ENCODE results near the gene CCNY. TPM values are rescaled to one million over a fixed set of nuclear protein-coding genes. Genes with fewer than 3 reads are reported as not detected.

Gene CCNY
- total and polyA plus RNA-seq, 12 donors, result 26.0 to 99.4 (median 88.9) TPM

DNA sequence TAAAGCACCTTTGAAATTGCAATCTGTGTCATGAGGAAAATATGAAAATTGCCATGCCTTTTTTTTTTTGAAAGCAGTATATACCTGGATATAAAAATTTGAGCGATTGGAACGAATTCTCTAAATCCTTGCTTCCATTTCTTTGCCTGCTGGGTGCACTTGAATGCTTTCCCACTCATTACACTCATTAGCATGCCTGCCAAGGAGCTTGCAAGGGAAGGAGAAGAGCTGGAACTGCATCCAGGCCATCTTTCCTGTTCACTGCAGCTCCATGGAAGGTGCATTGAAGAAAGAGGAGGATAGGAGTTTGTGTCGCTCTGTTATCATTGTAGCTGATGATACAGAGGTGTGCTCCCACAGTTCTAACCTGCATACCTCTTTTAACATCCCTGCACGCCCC, 166.4 kb downstream of the CCNY start:
- H3K9me3 ChIP-seq, result no peaks in the 10 kb centered on the region
- TF ChIP-seq, protein P1, sequence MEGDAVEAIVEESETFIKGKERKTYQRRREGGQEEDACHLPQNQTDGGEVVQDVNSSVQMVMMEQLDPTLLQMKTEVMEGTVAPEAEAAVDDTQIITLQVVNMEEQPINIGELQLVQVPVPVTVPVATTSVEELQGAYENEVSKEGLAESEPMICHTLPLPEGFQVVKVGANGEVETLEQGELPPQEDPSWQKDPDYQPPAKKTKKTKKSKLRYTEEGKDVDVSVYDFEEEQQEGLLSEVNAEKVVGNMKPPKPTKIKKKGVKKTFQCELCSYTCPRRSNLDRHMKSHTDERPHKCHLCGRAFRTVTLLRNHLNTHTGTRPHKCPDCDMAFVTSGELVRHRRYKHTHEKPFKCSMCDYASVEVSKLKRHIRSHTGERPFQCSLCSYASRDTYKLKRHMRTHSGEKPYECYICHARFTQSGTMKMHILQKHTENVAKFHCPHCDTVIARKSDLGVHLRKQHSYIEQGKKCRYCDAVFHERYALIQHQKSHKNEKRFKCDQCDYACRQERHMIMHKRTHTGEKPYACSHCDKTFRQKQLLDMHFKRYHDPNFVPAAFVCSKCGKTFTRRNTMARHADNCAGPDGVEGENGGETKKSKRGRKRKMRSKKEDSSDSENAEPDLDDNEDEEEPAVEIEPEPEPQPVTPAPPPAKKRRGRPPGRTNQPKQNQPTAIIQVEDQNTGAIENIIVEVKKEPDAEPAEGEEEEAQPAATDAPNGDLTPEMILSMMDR (IDR thresholded peaks at IDR 0.05), result no peak
- H3K4me1 ChIP-seq, result peaks cover 0 to 60% (median 29%) of the 10 kb centered on the region in 9 donors
- no peak for DNase-seq
- no peak overlapping the region for H3K27ac ChIP-seq
- H3K36me3 ChIP-seq, result peaks cover 0 to 19% (median 0%) of the 10 kb centered on the region in 9 donors
- no peak for ATAC-seq
- intact Hi-C loops (cut with DNase I), result no loop called here
- WGBS, 2 donors, result 92 to 93% methylated on average over 4 of the region's 4 CpGs
- no peaks in the 10 kb centered on the region for H3K27me3 ChIP-seq
- H3K4me3 ChIP-seq, result no peak overlapping the region

DNA sequence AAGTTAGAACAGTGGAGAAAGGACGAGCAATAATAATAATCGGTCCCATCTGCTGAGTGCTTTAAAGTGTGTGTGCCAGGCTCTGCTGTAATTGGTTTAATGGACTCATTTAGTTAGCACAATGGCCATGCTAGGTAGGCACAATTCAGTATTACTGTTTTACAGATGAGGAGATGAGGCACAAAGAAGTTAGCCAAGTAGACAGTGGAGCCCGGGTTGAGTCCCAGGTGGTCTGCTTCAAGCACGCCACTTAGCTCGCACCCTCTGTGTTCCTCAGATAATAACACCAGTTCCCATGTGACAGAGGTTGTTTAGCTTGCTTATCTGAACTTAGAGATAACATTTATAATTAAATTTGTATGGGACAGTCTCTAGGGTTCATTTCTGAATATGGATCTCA, 167.3 kb downstream of the CCNY start:
- TF ChIP-seq, protein P1 (IDR thresholded peaks at IDR 0.05), result no peak
- H3K27ac ChIP-seq, result no peak overlapping the region
- WGBS, 2 donors, result 50 to 54% methylated on average over 5 of the region's 5 CpGs
- DNase-seq (no peak), ATAC-seq (peak in 1 of 8 donors; percentile 21)
- H3K27me3 ChIP-seq, result no peaks in the 10 kb centered on the region
- H3K9me3 ChIP-seq, result no peaks in the 10 kb centered on the region
- H3K36me3 ChIP-seq, result peaks cover 0 to 19% (median 0%) of the 10 kb centered on the region in 9 donors
- H3K4me1 ChIP-seq, result peaks cover 0 to 60% (median 29%) of the 10 kb centered on the region in 9 donors
- intact Hi-C loops (cut with DNase I), result no loop called here
- no peak overlapping the region for H3K4me3 ChIP-seq

DNA sequence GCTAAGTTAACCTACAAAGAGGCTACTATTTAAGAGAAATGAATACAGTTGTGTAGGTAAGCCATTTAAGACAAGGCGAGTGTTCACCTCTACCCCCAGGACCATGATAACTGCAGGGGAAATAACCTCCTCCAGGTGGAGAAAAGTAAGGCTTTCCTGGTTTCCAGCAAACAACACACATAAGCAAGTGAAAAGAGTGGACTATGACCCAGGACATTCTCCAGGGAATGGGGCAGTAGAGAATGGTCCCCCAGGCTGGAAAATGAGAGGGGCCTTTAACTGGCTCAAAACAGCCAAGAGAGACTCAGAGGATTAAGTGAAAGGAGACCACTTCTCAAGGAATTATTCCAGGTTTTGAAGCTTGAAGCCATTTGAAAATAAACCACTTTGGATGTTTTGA, 167.8 kb downstream of the CCNY start:
- no peak overlapping the region for H3K4me3 ChIP-seq
- WGBS, 2 donors, result 94 to 99% methylated on average over 1 of the region's 1 CpG
- no peaks in the 10 kb centered on the region for H3K27me3 ChIP-seq
- intact Hi-C loops (cut with DNase I), result no loop called here
- no peaks in the 10 kb centered on the region for H3K9me3 ChIP-seq
- TF ChIP-seq, protein P1 (IDR thresholded peaks at IDR 0.05), result no peak
- peaks cover 0 to 62% (median 29%) of the 10 kb centered on the region in 9 donors for H3K4me1 ChIP-seq
- H3K27ac ChIP-seq, result no peak overlapping the region
- ATAC-seq (no peak), DNase-seq (no peak)
- peaks cover 0 to 19% (median 0%) of the 10 kb centered on the region in 9 donors for H3K36me3 ChIP-seq

DNA sequence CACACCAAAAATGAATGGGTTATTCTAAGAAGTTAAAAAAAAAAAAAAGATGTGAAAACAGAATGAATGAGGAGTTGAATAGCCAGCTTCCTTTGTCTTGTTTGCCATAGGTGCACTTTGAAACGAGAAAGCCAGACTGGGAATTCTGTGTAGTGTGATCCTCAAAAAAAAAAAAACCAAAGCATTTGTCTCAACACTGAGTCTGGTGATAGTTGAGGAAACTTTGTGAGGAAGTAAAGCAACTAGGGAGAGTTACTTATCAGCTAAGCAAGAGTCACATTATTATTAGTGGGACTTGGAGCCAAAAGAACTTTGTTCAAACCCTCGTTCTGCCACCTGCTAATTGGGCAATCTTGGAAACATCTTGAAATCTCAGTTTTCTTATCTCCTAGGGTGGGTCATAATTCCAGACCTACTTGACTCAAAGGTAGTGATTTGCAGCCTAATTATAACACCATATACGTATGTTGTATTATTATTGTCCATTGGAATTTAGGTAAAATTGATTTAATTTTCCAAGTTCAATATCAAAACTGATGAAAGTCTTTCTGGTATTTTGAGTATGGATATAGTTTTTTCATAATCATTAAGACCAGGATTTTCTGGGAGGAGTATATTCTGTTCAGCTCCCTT, 169.0 kb downstream of the CCNY start:
- 68 to 74% methylated on average over 3 of the region's 3 CpGs for WGBS, 2 donors
- DNase-seq, result no peak
- Histone ChIP-seq H3K9me3 (no peaks in the 10 kb centered on the region), H3K36me3 (peaks cover 0 to 19% (median 0%) of the 10 kb centered on the region in 9 donors), H3K4me1 (peaks cover 0 to 64% (median 25%) of the 10 kb centered on the region in 9 donors), H3K4me3 (no peak overlapping the region), H3K27me3 (no peaks in the 10 kb centered on the region), H3K27ac (no peak overlapping the region)
- TF ChIP-seq, protein P1 (IDR thresholded peaks at IDR 0.05), result no peak
- no peak for ATAC-seq
- intact Hi-C loops (cut with DNase I), result no loop called here
